ENCODE results near the gene MAGEA9B.
"Not testable (repeated sequence)": the region's sequence is repeated elsewhere in the genome, so short reads cannot be mapped to it uniquely, and the experiment has no call there.

The MAGEA9B gene

DNA sequence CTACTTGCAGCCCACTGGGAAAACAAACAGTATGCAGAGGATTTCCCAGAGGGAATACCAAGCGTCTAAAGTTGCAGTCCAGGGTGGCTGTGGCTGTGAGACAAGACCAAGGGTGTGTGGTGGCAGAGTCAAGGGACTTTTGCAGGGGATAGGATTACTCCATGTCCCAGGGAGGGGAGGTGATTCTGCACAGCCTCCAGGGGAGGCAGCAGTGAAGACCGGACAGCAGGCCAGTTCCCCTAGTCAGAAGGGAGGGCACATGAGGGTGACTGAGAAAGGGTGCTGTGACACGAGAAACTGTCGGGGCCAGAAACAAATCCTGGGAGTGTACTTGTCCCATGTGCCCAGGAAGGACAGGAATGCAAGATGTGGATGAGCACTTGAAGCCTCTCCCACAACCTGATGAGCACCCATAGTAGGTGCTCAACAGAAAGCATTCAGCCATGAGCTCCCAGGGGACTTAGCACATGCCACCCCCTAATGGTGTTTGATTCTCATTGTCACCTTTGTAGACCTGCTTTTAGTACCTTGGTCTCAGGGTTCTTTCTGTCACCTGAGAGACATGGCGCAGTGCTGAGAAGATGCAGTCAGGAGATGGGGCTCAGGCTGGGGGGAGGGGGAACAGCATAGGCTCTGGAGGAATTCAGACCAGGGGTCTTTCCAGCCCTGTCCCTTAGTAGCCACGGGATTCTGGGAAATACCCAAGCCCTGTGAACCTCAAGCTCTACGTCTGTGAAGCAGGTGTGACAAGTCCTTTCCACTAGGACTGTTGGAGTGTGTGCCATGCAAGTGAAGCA is 19.4 kb downstream of the MAGEA9B start:
- no peak overlapping the region for H3K4me3 ChIP-seq (ENCODE audit: control insufficient read depth, low read depth, low read length)
- no peak for DNase-seq (ENCODE audit: low read depth)
- TF ChIP-seq, protein P1, sequence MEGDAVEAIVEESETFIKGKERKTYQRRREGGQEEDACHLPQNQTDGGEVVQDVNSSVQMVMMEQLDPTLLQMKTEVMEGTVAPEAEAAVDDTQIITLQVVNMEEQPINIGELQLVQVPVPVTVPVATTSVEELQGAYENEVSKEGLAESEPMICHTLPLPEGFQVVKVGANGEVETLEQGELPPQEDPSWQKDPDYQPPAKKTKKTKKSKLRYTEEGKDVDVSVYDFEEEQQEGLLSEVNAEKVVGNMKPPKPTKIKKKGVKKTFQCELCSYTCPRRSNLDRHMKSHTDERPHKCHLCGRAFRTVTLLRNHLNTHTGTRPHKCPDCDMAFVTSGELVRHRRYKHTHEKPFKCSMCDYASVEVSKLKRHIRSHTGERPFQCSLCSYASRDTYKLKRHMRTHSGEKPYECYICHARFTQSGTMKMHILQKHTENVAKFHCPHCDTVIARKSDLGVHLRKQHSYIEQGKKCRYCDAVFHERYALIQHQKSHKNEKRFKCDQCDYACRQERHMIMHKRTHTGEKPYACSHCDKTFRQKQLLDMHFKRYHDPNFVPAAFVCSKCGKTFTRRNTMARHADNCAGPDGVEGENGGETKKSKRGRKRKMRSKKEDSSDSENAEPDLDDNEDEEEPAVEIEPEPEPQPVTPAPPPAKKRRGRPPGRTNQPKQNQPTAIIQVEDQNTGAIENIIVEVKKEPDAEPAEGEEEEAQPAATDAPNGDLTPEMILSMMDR (conservative IDR thresholded peaks at IDR 0.05; ENCODE audit: control insufficient read depth, insufficient read depth, low read depth, low read length), result no peak

DNA sequence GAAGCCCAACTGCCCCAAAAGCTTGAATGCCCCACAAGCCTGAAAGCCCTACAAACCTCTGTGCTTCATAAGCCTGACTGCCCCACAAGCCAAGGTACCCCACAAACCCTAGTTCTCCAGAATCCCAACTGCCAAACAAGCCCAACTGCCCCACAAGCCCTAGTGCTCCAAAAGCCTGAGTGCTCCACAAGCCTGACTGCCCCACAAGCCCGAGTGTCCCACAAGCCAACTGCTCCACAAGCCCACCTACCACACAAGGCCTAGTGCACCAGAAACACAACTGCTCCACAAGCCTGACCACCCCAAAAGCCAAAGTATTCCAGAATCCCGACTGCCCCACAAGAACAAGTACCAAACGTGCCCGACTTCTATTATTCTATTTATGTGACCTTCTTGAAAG is 23.9 kb downstream of the MAGEA9B start:
- no peak overlapping the region for H3K4me3 ChIP-seq (ENCODE audit: control insufficient read depth, low read depth, low read length)
- no peak for DNase-seq (ENCODE audit: low read depth)
- TF ChIP-seq, protein P1 (conservative IDR thresholded peaks at IDR 0.05; ENCODE audit: control insufficient read depth, insufficient read depth, low read depth, low read length), result no peak

DNA sequence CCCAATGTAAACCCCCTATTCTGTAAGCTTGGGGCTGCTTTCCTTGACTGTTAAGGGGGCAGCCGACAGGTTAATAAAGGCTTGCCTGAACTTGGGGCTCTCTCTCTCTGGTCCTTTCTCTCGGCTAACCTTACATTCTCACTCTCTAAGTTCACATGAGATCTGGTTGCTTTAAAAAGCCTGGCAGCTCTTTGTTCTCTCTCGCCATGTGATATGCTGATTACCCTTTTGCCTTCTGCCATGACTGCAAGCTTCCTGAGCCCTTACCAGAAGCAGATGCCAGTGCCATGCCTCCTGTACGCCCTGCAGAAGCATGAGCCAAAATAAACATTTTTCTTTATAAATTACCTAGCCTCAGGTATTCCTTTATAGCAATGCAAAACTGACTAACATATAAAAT is 32.0 kb downstream of the MAGEA9B start:
- DNase-seq (ENCODE audit: low read depth); H3K4me3 ChIP-seq (ENCODE audit: control insufficient read depth, low read depth, low read length): not testable (repeated sequence)

DNA sequence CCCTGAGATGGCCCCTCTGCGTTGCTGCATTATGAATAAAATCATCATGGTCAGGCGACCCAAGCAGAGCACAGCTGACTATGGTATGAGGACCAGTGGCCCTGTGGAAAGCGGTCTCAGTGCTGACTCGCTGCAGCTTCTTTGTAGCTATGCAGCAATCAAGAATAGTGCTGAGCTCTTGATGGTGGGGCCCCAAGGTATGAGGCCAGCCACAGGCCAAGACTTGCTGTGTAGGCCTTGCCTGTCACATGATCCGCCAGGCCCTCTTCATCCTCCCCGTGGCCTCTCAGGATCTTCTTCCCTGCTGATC is 35.4 kb downstream of the MAGEA9B start:
- not testable (repeated sequence) for H3K4me3 ChIP-seq (ENCODE audit: control insufficient read depth, low read depth, low read length); DNase-seq (ENCODE audit: low read depth)

DNA sequence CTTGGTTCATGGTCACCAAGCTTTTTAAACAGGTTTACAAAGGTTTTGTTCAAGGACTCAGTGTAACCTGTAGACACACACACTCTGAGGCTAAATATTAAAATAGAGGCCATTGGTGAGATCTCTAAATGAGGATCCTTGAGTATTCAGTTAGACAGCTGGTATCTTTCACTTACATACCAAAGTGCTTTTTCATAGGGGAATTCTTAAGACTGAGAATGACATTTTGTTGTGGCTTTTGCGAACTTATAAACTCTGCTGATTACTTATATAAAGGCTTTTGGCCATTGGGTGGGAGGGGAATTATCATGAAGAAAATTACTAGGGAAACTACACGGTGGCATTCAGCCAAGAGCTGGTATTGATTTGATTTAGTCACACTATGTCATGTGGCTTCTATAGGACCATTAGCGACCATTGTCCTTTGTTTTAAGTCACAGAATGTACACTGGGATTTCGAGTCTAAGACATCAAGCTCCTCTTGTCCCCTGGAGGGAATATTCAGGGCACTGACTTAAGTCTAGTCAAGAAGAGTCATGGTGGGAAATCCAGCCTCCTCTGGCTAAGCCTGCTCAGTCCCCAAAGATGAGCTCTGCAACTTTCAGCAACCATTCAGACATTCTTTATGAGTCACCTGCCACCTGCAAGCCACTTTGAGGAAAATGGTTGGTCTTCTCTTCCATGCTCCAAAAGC is 35.9 kb downstream of the MAGEA9B start:
- not testable (repeated sequence) for H3K4me3 ChIP-seq (ENCODE audit: control insufficient read depth, low read depth, low read length); DNase-seq (ENCODE audit: low read depth)

DNA sequence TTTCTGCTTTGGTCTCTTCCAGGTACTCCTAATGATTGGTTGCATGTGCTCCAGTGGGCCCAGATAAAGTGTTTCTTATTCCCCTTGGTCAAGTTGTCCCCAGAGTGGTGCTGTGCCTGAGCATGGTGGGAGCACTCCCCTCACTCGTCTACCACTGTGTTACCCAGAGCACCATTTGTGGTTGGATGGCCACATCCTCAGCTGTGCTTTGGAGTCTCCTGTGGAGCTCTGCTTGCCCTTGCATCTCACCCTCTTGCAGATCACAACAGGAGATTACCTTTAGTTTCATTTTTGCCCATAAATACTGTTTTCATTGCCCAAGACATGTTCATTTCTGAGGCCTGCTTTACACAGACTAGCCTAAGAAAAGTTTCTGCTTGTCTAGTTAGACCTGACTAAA is 36.8 kb downstream of the MAGEA9B start:
- not testable (repeated sequence) for H3K4me3 ChIP-seq (ENCODE audit: control insufficient read depth, low read depth, low read length); DNase-seq (ENCODE audit: low read depth)

DNA sequence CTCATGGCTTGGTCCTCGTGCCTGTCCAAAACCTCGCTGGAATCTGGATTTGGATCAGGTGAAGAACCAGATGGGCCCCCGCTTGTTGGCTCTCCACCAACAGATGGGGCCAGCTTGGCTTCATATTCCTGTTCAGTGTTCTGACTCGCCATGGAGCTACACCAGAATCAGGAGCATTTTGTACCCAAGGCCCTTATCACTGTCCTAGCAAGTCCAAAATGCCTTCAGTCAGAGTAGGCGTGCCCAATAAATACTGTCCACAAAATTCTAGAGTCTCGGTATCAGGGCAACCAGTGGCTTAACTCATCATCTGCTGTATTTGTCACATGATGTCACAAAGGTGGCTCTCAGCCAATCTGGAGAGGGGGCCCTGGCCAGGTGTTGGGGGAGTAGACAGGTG is 37.6 kb downstream of the MAGEA9B start, which contains the start of gene HSFX3:
HSFX3 (minus strand) TSS at position 224 of the 400 bp plus-strand sequence; CDS start at position 152, 72 bp downstream.
- H3K4me3 ChIP-seq (ENCODE audit: control insufficient read depth, low read depth, low read length); DNase-seq (ENCODE audit: low read depth): not testable (repeated sequence)

DNA sequence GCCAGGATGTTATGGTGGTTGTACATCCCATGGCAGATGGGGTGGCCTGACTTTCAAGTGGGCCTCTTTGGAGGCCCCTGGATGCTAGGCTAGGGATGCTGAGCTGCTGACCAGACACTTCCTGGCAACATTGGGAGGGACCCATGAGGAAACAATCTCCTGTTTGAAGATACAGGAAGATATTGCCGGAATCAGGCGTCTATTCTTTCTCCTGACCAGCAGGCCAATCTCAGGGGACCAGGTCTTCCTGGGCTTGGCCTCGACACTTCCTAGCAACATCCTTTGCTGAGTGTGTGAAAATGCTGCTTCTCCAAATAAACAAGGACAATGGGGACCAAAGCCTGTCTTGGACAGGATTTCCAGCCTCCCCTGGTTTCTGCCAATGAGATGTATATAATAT is 39.5 kb downstream of the MAGEA9B start:
- not testable (repeated sequence) for H3K4me3 ChIP-seq (ENCODE audit: control insufficient read depth, low read depth, low read length); DNase-seq (ENCODE audit: low read depth)

DNA sequence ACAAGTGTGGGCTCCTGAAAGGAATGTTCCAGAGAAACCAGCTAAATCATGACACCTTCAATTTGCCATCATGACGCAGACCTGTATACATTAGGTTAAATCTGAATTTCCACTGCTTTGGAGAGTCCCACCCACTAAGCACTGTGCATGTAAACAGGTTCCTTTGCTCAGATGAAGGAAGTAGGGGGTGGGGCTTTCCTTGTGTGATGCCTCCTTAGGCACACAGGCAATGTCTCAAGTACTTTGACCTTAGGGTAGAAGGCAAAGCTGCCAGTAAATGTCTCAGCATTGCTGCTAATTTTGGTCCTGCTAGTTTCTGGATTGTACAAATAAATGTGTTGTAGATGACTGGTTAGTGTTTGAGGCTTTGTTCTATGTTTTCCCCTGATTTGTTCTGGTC is 40.3 kb downstream of the MAGEA9B start:
- H3K4me3 ChIP-seq (ENCODE audit: control insufficient read depth, low read depth, low read length); DNase-seq (ENCODE audit: low read depth): not testable (repeated sequence)

DNA sequence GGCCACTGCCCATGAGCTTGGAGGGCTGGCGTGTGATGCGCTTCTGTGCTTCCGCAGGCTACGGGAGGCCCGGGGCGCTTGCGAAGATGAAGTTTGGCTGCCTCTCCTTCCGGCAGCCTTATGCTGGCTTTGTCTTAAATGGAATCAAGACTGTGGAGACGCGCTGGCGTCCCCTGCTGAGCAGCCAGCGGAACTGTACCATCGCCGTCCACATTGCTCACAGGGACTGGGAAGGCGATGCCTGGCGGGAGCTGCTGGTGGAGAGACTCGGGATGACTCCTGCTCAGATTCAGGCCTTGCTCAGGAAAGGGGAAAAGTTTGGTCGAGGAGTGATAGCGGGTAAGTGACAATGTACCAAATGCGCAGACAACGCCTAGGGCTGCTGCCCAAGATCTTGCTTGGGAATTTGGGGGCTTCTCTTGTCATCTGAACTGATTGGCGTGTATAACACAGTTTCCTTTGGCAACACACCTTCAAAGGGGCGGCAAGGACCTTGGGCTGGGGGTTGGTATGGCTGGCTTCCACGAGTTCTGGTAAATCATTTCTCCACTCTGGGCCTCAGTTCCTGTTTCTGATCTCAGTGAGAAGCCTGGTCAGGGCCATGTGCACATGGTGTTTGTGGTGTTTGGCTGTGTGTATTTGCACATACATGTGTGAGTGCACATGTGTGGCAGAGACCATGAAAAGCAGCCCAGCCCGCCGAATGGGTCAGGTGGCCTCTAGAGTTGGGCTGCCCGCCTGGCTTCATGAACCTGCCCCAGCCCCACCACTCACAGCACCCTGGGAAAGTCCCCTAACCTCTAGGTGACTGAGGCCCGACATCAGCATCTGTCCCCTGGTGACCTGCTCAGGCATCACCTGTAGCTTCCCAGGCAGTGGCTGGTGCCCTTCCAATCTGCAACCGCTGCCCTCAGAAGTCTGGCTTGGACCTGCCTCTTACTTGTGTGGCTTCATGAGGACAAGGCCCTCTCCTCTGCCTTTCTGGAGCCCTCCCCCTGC is 41.4 kb downstream of the MAGEA9B start:
- not testable (repeated sequence) for H3K4me3 ChIP-seq (ENCODE audit: control insufficient read depth, low read depth, low read length)
- DNase-seq (ENCODE audit: low read depth), result peak; percentile 36
